IPS-11a (cell line): ENCODE data around the gene ADAP2.
"Not testable (repeated sequence)": the region's sequence is repeated elsewhere in the genome, so short reads cannot be mapped to it uniquely, and the experiment has no call there.

Experiments
- H3K4me3 ChIP-seq: one replicate; pipeline ENCODE4 v1.5.1; 2013; ENCODE audit warnings: low read depth, low read length, control low read depth

ADAP2 gene

GRCh38 chr17:30969989-30970830 lies 48.5 kb downstream of the ADAP2 start:
- H3K4me3 ChIP-seq, result peak overlapping the region; percentile 67

GRCh38 chr17:30970831-30971567 lies 49.3 kb downstream of the ADAP2 start, which contains the start of gene RNF135:
Gene RNF135 (plus strand): TSS chr17:30971039. CDS start chr17:30971074, 35 bp downstream.
- H3K4me3 ChIP-seq, result peak within 1 kb of the TSS; percentile 67

GRCh38 chr17:30975042-30975820 lies 53.5 kb downstream of the ADAP2 start:
- H3K4me3 ChIP-seq, result no peak overlapping the region

- not testable (repeated sequence) for H3K4me3 ChIP-seq
These were observed 58.2 kb downstream of the ADAP2 start for GRCh38 chr17:30979919-30980318.

- H3K4me3 ChIP-seq, result no peak overlapping the region
These were observed 60.1 kb downstream of the ADAP2 start for GRCh38 chr17:30981531-30982519.

GRCh38 chr17:30982855-30983254 lies 61.1 kb downstream of the ADAP2 start:
- no peak overlapping the region for H3K4me3 ChIP-seq

GRCh38 chr17:30990458-30990857 lies 68.7 kb downstream of the ADAP2 start:
- no peak overlapping the region for H3K4me3 ChIP-seq

GRCh38 chr17:30992551-30992950 lies 70.8 kb downstream of the ADAP2 start:
- no peak overlapping the region for H3K4me3 ChIP-seq

GRCh38 chr17:30995347-30995746 lies 73.6 kb downstream of the ADAP2 start:
- no peak overlapping the region for H3K4me3 ChIP-seq

GRCh38 chr17:30996486-30996885 lies 74.7 kb downstream of the ADAP2 start:
- H3K4me3 ChIP-seq, result no peak overlapping the region

GRCh38 chr17:30997270-30997669 lies 75.5 kb downstream of the ADAP2 start:
- no peak overlapping the region for H3K4me3 ChIP-seq

GRCh38 chr17:30997842-30998241 lies 76.1 kb downstream of the ADAP2 start:
- no peak overlapping the region for H3K4me3 ChIP-seq

- no peak overlapping the region for H3K4me3 ChIP-seq
These were observed 80.3 kb downstream of the ADAP2 start for GRCh38 chr17:31002047-31002446.

GRCh38 chr17:31003225-31003866 lies 81.6 kb downstream of the ADAP2 start:
- no peak overlapping the region for H3K4me3 ChIP-seq

GRCh38 chr17:31004160-31004559 lies 82.4 kb downstream of the ADAP2 start:
- no peak overlapping the region for H3K4me3 ChIP-seq

GRCh38 chr17:31007695-31008373 lies 86.1 kb downstream of the ADAP2 start:
- peak overlapping the region; percentile 67 for H3K4me3 ChIP-seq

GRCh38 chr17:31008374-31009041 lies 86.8 kb downstream of the ADAP2 start:
- peak overlapping the region; percentile 67 for H3K4me3 ChIP-seq
